Loucy (cell line): Measurements from ENCODE around the gene CLIP1.
"Not testable (repeated sequence)": the region's sequence is repeated elsewhere in the genome, so short reads cannot be mapped to it uniquely, and the experiment has no call there.

ENCODE experiments used
- H2AFZ ChIP-seq: fragments of 200-600 bp; sonication (generic); 2 replicates; pipeline ENCODE4 v1.6.0; 2016; ENCODE audit warnings: antibody characterized with exemption, mild to moderate bottlenecking, low read length, moderate library complexity
- H3F3A ChIP-seq: fragments of 200-600 bp; 2 replicates; pipeline ENCODE4 v1.6.0; 2016; ENCODE audit warnings: antibody characterized with exemption, low read depth, mild to moderate bottlenecking
- H3K27me3 ChIP-seq: fragments of 200-600 bp; sonication (generic); 2 replicates; pipeline ENCODE4 v1.6.1; 2014; ENCODE audit warnings: low read length, mild to moderate bottlenecking; ENCODE audit not compliant: insufficient read depth, poor library complexity, severe bottlenecking
- H3K36me3 ChIP-seq: fragments of 200-600 bp; sonication (generic); 2 replicates; pipeline ENCODE4 v1.6.1; 2016; ENCODE audit warnings: low read length; ENCODE audit not compliant: insufficient read depth
- H3K4me1 ChIP-seq: fragments of 200-600 bp; sonication (generic); 2 replicates; pipeline ENCODE4 v1.5.1; 2014; ENCODE audit warnings: low read length, mild to moderate bottlenecking; ENCODE audit not compliant: insufficient read depth, poor library complexity, severe bottlenecking
- H3K4me2 ChIP-seq: fragments of 200-600 bp; sonication (generic); 2 replicates; pipeline ENCODE4 v1.6.0; 2014; ENCODE audit warnings: antibody characterized with exemption, low read length, low read depth, mild to moderate bottlenecking; ENCODE audit not compliant: poor library complexity, severe bottlenecking
- H3K4me3 ChIP-seq: fragments of 200-600 bp; sonication (generic); 2 replicates; pipeline ENCODE4 v1.5.1; 2014; ENCODE audit warnings: low read length, mild to moderate bottlenecking, mixed read lengths; ENCODE audit not compliant: poor library complexity, severe bottlenecking
- H3K79me2 ChIP-seq: fragments of 200-600 bp; sonication (generic); 2 replicates; pipeline ENCODE4 v1.6.1; 2014; ENCODE audit warnings: low read length; ENCODE audit not compliant: insufficient read depth
- H3K9ac ChIP-seq: fragments of 200-600 bp; sonication (generic); 2 replicates; pipeline ENCODE4 v1.6.0; 2014; ENCODE audit warnings: mild to moderate bottlenecking, low read depth, low read length, moderate library complexity; ENCODE audit not compliant: poor library complexity, severe bottlenecking
- H3K9me2 ChIP-seq: fragments of 200-600 bp; sonication (generic); replicated peaks from 2 replicates; pipeline ENCODE4 v1.6.1; 2016; ENCODE audit warnings: low read depth, low read length, mixed read lengths
- H3K9me3 ChIP-seq: fragments of 200-600 bp; sonication (generic); 2 replicates; pipeline ENCODE4 v1.6.1; 2014; ENCODE audit warnings: mild to moderate bottlenecking, antibody characterized with exemption, low read length, low read depth; ENCODE audit not compliant: insufficient read depth
- H4K20me1 ChIP-seq: fragments of 200-600 bp; sonication (generic); 2 replicates; pipeline ENCODE4 v1.6.0; 2014; ENCODE audit warnings: antibody characterized with exemption, low read length, mild to moderate bottlenecking; ENCODE audit not compliant: insufficient read depth, poor library complexity, severe bottlenecking
- CTCF ChIP-seq: fragments of 200-600 bp; sonication (generic); conservative IDR thresholded peaks from 2 replicates; pipeline ENCODE4 v1.5.1; 2014; ENCODE audit warnings: mild to moderate bottlenecking, antibody characterized with exemption, low read length
- EZH2phosphoT487 ChIP-seq: fragments of 200-600 bp; IDR thresholded peaks from 2 replicates; pipeline ENCODE4 v1.6.1; 2018; ENCODE audit warnings: antibody characterized with exemption, mild to moderate bottlenecking, moderate library complexity, borderline replicate concordance

Gene CLIP1

GRCh38 chr12:122449317-122449716, 26.8 kb upstream of the CLIP1 start:
- no peaks in the 10 kb centered on the region for H3K36me3 ChIP-seq

GRCh38 chr12:122447825-122448224, 25.4 kb upstream of the CLIP1 start:
- H3K9ac ChIP-seq, H3K4me2 ChIP-seq, H3K9me3 ChIP-seq: not testable (repeated sequence)

More at GRCh38 chr12:122449317-122449716, 26.8 kb upstream of the CLIP1 start:
- no peak overlapping the region for H2AFZ ChIP-seq
- no peak overlapping the region for H3K4me2 ChIP-seq
- no peaks in the 10 kb centered on the region for H3K9me3 ChIP-seq
- TF ChIP-seq CTCF (no peak), EZH2phosphoT487 (no peak)
- H3K4me1 ChIP-seq = peaks cover 17% of the 10 kb centered on the region
- H3K9ac ChIP-seq = no peak overlapping the region
- no peaks in the 10 kb centered on the region for H3K79me2 ChIP-seq
- H3K4me3 ChIP-seq = no peak overlapping the region
- H4K20me1 ChIP-seq = no peaks in the 10 kb centered on the region
- no peaks in the 10 kb centered on the region for H3K9me2 ChIP-seq
- no peaks in the 10 kb centered on the region for H3K27me3 ChIP-seq
- H3F3A ChIP-seq = no peaks in the 10 kb centered on the region

GRCh38 chr12:122446390-122446789, 23.9 kb upstream of the CLIP1 start:
- H3K79me2 ChIP-seq, H3K36me3 ChIP-seq, H3K4me1 ChIP-seq, H3K9ac ChIP-seq, H3K9me3 ChIP-seq, H3K4me2 ChIP-seq, H4K20me1 ChIP-seq, H3K9me2 ChIP-seq, H3K4me3 ChIP-seq, H3F3A ChIP-seq, H3K27me3 ChIP-seq, H2AFZ ChIP-seq: not testable (repeated sequence)

More at GRCh38 chr12:122447825-122448224, 25.4 kb upstream of the CLIP1 start:
- not testable (repeated sequence) for H3K36me3 ChIP-seq, H3K9me2 ChIP-seq, H4K20me1 ChIP-seq, H3K4me3 ChIP-seq, H3K79me2 ChIP-seq, H3K4me1 ChIP-seq, H3F3A ChIP-seq, H3K27me3 ChIP-seq, H2AFZ ChIP-seq

GRCh38 chr12:122444071-122444470, 21.6 kb upstream of the CLIP1 start:
- not testable (repeated sequence) for H3K4me2 ChIP-seq, H3K27me3 ChIP-seq, H3K9me3 ChIP-seq, H3K9me2 ChIP-seq, H4K20me1 ChIP-seq, H2AFZ ChIP-seq, H3K79me2 ChIP-seq, H3F3A ChIP-seq, H3K4me3 ChIP-seq, H3K4me1 ChIP-seq, H3K9ac ChIP-seq, H3K36me3 ChIP-seq

DNA sequence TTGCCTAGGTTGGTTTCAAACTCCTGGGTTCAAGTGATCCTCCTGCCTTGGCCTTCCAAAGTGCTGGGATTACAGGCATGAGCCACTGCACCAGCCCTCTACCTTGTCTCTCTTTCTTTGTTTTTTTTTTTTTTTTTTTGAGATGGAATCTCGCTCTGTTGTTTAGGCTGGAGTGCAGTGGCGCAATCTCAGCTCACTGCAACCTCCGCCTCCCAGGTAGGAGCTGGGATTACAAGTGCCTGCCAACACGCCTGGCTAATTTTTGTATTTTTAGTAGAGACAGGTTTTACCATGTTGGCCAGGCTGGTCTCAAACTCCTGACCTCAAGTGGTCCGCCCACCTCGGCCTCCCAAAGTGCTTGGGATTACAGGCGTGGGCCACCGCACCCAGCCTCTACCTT, 16.4 kb upstream of the CLIP1 start:
- H3K4me3 ChIP-seq, H3K9me3 ChIP-seq, H3K9me2 ChIP-seq, H3F3A ChIP-seq, H2AFZ ChIP-seq, H3K4me1 ChIP-seq, H3K27me3 ChIP-seq, H3K9ac ChIP-seq, H3K36me3 ChIP-seq, H4K20me1 ChIP-seq, H3K4me2 ChIP-seq, H3K79me2 ChIP-seq: not testable (repeated sequence)
